Epithelial cell of proximal tubule (primary cell): ENCODE results near the gene MAP2. TPM values are rescaled to one million over a fixed set of nuclear protein-coding genes. Genes with fewer than 3 reads are reported as not detected.

Experiments used
- DNase-seq: peaks from one replicate; pipeline ENCODE4 v3.0.0-alpha.2; 2011; ENCODE audit warnings: low read depth
- H3K4me3 ChIP-seq: 2 replicates; pipeline ENCODE4 v1.5.1; 2011; ENCODE audit warnings: low read depth, mild to moderate bottlenecking, low read length
- total RNA-seq: library from RNA; depleted of rRNA; stranded (reverse); fragments of >200 nt; gene quantifications from 2 replicates; pipeline ENCODE4 v1.2.3, GENCODE V29; 2015
- TF ChIP-seq, protein P1 (sequence below): conservative IDR thresholded peaks from 2 replicates; pipeline ENCODE4 v1.5.1; 2012; ENCODE audit warnings: low read depth, mild to moderate bottlenecking, low read length

MAP2 gene
- total RNA-seq, 1 donor from 2014 or later: 12.2 TPM

DNA sequence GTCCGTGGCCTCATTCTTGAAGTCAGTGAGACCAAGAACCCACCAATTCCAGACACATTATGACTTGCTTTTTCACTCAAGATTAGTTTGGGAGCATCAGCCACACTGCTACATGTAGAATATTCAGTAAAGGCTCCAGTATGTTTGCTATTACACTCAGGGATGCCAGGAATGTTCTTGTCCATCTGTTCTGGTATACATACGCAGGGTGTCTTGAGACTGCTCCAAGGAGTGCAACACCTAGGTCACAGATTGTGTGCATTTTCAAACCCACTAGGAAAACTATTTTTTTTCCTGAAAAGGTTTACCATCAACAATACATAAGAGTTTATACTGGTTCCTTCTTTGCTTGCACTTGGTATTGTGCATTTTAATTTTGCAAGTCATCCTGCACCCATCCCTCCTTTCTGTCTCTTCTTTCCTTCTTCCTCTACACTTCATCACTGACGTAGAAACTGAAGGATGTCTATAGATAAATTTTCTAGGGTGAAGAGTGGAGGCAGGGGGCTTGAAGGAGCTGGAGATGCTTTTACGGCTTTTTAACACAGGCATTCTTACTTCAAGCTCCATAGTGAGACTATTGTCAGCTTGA, 35.3 kb upstream of the MAP2 start:
- no peak overlapping the region for H3K4me3 ChIP-seq
- no peak for DNase-seq
- TF ChIP-seq, protein P1, sequence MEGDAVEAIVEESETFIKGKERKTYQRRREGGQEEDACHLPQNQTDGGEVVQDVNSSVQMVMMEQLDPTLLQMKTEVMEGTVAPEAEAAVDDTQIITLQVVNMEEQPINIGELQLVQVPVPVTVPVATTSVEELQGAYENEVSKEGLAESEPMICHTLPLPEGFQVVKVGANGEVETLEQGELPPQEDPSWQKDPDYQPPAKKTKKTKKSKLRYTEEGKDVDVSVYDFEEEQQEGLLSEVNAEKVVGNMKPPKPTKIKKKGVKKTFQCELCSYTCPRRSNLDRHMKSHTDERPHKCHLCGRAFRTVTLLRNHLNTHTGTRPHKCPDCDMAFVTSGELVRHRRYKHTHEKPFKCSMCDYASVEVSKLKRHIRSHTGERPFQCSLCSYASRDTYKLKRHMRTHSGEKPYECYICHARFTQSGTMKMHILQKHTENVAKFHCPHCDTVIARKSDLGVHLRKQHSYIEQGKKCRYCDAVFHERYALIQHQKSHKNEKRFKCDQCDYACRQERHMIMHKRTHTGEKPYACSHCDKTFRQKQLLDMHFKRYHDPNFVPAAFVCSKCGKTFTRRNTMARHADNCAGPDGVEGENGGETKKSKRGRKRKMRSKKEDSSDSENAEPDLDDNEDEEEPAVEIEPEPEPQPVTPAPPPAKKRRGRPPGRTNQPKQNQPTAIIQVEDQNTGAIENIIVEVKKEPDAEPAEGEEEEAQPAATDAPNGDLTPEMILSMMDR: no peak

DNA sequence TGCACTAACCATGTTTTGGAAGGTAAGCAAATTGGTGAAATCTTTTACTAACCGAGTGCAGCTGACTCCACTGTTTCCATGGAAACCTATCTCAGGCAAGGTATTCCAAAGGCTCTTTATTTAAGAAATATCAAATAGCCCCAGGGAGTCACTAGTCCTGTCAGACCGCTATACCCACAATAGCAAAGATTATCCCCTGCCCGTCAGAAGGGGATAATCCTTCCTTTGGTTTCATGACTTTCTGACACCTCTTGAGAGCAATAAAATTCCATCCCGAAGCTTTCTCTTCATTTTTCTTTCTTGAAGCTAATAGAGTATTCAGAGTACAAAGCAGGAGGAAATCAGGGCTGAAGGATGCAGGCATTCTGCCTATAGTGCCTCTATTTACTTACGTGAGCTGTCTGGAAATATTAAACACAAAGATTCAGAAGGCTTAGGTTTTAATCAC, 34.7 kb upstream of the MAP2 start:
- H3K4me3 ChIP-seq: no peak overlapping the region
- TF ChIP-seq, protein P1: no peak
- DNase-seq: no peak

DNA sequence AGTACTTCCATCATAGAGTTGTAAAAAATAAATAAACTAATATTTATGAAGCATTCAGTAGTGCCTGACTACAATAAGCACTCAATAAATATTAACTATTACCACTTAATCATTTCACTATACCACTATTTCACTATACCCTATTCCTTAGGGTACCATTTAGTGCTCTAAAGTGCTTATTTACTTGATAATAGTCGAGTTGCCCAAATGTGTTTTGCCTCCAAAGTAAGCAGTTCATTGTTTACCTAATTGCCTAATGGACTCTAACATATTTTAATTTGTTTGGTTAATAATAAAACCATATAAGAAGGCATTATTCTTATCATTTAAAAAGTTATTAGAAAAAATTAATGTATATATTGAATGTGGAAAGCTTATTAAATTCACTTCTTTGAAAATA, 33.0 kb upstream of the MAP2 start:
- DNase-seq: no peak
- TF ChIP-seq, protein P1: no peak
- no peak overlapping the region for H3K4me3 ChIP-seq

DNA sequence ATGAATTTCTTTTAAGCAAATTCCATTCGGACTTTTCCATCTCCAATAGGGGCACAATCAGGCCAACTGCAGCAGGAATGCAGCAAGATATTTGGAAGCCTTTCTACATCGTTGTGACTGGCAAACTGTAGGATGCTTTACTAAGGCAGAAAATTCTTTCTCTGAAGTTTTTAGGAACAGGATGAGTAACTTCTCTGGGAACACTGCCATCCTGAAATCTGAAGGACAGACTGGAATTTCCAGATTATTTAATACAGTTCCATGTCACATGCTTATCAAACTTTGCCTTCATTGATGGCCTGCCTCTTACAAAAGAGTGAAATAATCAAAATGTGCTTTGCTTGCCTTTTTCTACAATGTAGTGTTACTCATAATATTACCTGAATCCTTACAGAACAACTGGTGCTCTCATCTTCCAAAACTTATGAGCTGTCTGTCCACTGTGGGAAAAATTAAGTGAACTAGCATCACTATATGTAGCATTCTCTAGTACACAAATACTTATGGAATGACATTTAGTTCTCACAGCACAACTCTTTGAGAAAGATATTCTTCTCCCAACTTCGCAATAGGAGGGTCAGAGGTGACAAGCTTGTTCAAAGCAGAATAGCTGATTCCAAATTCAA, 32.0 kb upstream of the MAP2 start:
- no peak for DNase-seq
- H3K4me3 ChIP-seq: no peak overlapping the region
- TF ChIP-seq, protein P1: no peak

DNA sequence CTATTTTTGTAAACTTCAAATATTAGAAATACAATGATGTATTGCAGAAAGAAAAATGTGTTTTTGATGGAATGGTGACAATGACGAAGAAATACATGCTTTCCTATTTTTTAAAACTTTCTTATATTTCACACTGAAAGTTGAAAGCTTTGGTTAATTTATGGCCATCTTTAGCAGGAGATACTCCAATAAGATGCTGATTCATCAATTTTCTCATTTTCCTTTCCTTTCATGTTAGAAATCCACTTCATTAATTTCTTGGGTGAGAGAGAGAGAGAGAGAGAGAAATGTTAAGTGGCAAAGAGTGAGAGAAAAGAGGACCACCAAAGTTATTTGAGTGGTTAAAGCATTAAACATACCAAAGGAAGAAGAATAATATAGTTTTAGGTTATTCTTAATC, 28.6 kb upstream of the MAP2 start:
- no peak overlapping the region for H3K4me3 ChIP-seq
- no peak for DNase-seq
- TF ChIP-seq, protein P1: no peak

DNA sequence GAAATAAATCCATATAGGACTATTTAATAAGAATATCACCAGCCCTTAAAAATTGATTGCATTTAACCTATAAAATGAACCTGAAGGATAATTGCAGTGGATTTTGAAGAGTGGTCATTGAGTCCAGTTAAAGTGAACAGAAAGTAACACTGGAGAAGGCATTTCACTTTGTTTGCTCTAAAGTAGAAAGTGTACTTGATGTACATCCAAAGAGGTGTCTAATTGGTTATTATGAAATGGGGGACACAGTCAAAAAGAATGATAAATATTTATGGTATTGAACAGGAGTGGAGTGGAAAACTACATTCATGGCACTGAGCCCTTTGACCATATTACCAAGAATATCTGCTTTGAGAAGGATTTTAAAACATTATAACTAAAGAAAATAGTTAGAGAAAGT, 28.2 kb upstream of the MAP2 start:
- H3K4me3 ChIP-seq: no peak overlapping the region
- TF ChIP-seq, protein P1: no peak
- DNase-seq: no peak

DNA sequence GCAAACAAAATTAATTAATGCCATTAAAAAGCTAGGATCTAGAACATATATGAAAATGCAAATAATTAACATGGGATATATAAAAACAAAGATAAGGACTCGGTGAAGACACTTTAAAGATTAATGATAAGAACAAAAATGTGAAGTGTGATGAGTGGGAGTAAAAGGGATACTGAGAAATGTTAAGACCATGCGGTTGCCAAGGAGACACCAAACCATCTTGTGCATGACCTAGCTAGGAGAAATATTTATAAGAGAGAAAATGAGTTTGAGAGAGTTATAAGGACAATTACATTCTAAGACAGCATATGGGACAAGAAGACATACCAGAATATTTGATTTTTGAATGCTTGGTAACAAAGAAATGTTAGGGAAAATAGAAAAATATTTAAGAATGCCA, 25.4 kb upstream of the MAP2 start:
- TF ChIP-seq, protein P1: no peak
- no peak overlapping the region for H3K4me3 ChIP-seq
- no peak for DNase-seq
